WI38 (cell line): Measurements from ENCODE around the gene INA.

Source experiments
- H3K4me3 ChIP-seq: 2 replicates; pipeline ENCODE4 v1.5.1; 2011; ENCODE audit warnings: low read depth, mild to moderate bottlenecking, control low read depth, low read length
- CTCF ChIP-seq: IDR thresholded peaks from 2 replicates; pipeline ENCODE4 v1.5.1; 2012; ENCODE audit warnings: low read depth, mild to moderate bottlenecking, control low read depth, low read length

Gene INA

GRCh38 chr10:103276251-103276895 lies 565 bp upstream of the INA start:
- no peak for TF ChIP-seq CTCF
- H3K4me3 ChIP-seq = peak overlapping the region; percentile 51; the same call in 1 of the 2 replicates

- peak overlapping the region; percentile 51 for H3K4me3 ChIP-seq
- no peak for TF ChIP-seq CTCF
Observed at GRCh38 chr10:103277713-103278536, 987 bp downstream of the INA start.

DNA sequence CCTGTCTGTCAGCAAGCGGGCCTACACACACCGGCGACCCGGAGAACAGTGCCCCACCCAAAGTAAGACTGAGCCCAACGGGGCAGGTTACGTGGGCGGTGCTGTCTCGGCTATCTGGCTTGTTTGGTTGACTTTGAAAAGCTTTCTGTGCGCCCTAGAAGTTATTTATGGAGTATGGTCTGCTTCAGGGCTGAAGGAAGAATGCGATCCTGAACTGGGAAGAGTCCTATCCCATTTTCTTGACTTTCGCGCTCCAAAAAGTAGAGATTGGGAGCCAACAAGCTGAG lies 1.5 kb downstream of the INA start:
- no peak for TF ChIP-seq CTCF
- H3K4me3 ChIP-seq = no peak overlapping the region

GRCh38 chr10:103278862-103279298 lies 1.9 kb downstream of the INA start:
- H3K4me3 ChIP-seq = no peak overlapping the region
- TF ChIP-seq CTCF = no peak

GRCh38 chr10:103280031-103280430 lies 3.1 kb downstream of the INA start:
- TF ChIP-seq CTCF = no peak
- H3K4me3 ChIP-seq = no peak overlapping the region

DNA sequence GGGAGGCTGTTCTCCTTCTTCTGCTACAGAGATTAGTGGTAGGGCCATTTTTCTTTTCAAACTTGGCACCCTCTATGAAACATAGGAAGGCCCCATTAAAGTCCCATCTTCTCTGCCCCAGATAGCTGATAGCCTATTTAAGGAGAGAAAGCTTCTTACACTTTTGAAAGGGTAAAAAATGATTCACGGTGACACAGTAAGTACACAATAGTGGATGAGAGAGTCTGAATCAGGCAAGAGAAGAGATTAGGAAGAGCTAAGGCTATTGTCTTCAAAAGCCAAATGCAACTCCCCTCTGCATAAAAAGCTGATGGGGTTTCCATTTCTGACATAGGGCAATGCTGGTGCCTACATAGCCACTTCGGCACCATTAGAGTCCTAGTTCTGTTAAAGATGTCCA lies 3.6 kb downstream of the INA start:
- no peak for TF ChIP-seq CTCF
- no peak overlapping the region for H3K4me3 ChIP-seq

GRCh38 chr10:103281753-103282152 lies 4.8 kb downstream of the INA start:
- no peak overlapping the region for H3K4me3 ChIP-seq
- TF ChIP-seq CTCF = no peak
